Astrocyte (in vitro differentiated cells and primary cell): ENCODE data around the gene DSE.

Experiments used
- EZH2 ChIP-seq: IDR thresholded peaks from 2 replicates; pipeline ENCODE4 v1.6.1; 2012; ENCODE audit warnings: mild to moderate bottlenecking, low read length, inconsistent platforms; ENCODE audit not compliant: insufficient read depth
- TF ChIP-seq, protein P1 (sequence below): IDR thresholded peaks from 2 replicates; pipeline ENCODE4 v1.5.1; 2011; ENCODE audit warnings: low read depth, mild to moderate bottlenecking, inconsistent platforms, low read length, moderate library complexity; ENCODE audit not compliant: insufficient read depth

DNA sequence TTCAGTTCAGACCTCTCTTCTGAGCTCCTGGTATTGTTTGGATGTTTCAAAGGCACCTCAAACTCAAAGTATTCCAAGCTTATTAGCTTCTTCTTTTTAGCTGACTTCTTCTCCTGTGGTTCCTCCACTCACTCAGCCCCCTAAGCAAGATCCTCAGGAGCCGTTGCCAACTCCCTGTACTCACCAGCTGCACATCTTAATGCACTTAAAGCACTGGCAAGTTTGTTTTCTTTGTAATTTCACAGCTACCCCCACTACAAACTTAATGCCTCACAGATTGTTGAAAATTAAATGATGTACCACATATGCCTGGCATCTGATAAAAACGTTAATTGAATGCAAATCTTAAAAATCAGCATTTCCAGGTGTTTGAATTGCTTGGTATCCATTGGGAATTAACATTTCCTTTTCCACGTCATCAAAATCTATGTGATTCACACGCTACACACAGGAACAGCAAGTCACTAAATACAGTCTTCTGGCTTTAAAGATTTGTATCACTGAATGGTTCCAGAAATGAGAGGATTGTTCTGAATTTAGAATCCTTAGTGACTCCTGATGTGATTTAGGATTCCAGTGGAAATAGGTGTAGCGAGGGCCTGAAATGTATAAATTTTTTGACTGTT is 114.9 kb downstream of the DSE start:
- TF ChIP-seq, protein P1, sequence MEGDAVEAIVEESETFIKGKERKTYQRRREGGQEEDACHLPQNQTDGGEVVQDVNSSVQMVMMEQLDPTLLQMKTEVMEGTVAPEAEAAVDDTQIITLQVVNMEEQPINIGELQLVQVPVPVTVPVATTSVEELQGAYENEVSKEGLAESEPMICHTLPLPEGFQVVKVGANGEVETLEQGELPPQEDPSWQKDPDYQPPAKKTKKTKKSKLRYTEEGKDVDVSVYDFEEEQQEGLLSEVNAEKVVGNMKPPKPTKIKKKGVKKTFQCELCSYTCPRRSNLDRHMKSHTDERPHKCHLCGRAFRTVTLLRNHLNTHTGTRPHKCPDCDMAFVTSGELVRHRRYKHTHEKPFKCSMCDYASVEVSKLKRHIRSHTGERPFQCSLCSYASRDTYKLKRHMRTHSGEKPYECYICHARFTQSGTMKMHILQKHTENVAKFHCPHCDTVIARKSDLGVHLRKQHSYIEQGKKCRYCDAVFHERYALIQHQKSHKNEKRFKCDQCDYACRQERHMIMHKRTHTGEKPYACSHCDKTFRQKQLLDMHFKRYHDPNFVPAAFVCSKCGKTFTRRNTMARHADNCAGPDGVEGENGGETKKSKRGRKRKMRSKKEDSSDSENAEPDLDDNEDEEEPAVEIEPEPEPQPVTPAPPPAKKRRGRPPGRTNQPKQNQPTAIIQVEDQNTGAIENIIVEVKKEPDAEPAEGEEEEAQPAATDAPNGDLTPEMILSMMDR: no peak
- TF ChIP-seq EZH2: no peak
